ENCODE measurements around the gene INPP5D.
"Not testable (repeated sequence)": the region's sequence is repeated elsewhere in the genome, so short reads cannot be mapped to it uniquely, and the experiment has no call there.

The INPP5D gene

GRCh38 chr2:233186851-233187250 is 126.7 kb downstream of the INPP5D start:
- Histone ChIP-seq H4K20me1 (ENCODE audit: insufficient read depth, low read length) (0 out of 2 replicates have a peak, but pooled peaks cover 4% of the 10 kb centered on the region), H3K9ac (ENCODE audit: low read length) (no peak overlapping the region), H3K27me3 (ENCODE audit: low read depth, low read length) (no peaks in the 10 kb centered on the region), H2AFZ (ENCODE audit: low read depth, low read length) (no peak overlapping the region), H3K4me1 (ENCODE audit: low read length) (peaks cover 26% of the 10 kb centered on the region), H3K79me2 (ENCODE audit: low read length) (no peaks in the 10 kb centered on the region), H3K27ac (ENCODE audit: low read length) (no peak overlapping the region), H3K4me3 (ENCODE audit: low read length) (no peak overlapping the region), H3K36me3 (replicated peaks; ENCODE audit: low read depth, low read length) (peaks cover 65% of the 10 kb centered on the region), H3K9me3 (ENCODE audit: insufficient read depth, low read length) (no peaks in the 10 kb centered on the region), H3K4me2 (ENCODE audit: low read length) (no peak overlapping the region)
- TF ChIP-seq EZH2phosphoT487 (IDR thresholded peaks at IDR 0.05; ENCODE audit: low read depth) (no peak), CTCF (IDR thresholded peaks at IDR 0.05; ENCODE audit: low read depth, low read length) (no peak)

GRCh38 chr2:233189025-233189424 is 128.9 kb downstream of the INPP5D start:
- Histone ChIP-seq H4K20me1 (ENCODE audit: insufficient read depth, low read length) (0 out of 2 replicates have a peak, but pooled peaks cover 4% of the 10 kb centered on the region), H2AFZ (ENCODE audit: low read depth, low read length) (no peak overlapping the region), H3K4me2 (ENCODE audit: low read length) (no peak overlapping the region), H3K27ac (ENCODE audit: low read length) (no peak overlapping the region), H3K4me3 (ENCODE audit: low read length) (no peak overlapping the region), H3K9me3 (ENCODE audit: insufficient read depth, low read length) (no peaks in the 10 kb centered on the region), H3K9ac (ENCODE audit: low read length) (no peak overlapping the region), H3K36me3 (replicated peaks; ENCODE audit: low read depth, low read length) (peaks cover 63% of the 10 kb centered on the region), H3K79me2 (ENCODE audit: low read length) (no peaks in the 10 kb centered on the region), H3K27me3 (ENCODE audit: low read depth, low read length) (no peaks in the 10 kb centered on the region), H3K4me1 (ENCODE audit: low read length) (peaks cover 24% of the 10 kb centered on the region)
- TF ChIP-seq EZH2phosphoT487 (IDR thresholded peaks at IDR 0.05; ENCODE audit: low read depth), result no peak
- no peak for TF ChIP-seq CTCF (IDR thresholded peaks at IDR 0.05; ENCODE audit: low read depth, low read length)

- H3K4me2 ChIP-seq (ENCODE audit: low read length); H3K79me2 ChIP-seq (ENCODE audit: low read length); H3K4me3 ChIP-seq (ENCODE audit: low read length); H3K4me1 ChIP-seq (ENCODE audit: low read length); H3K9ac ChIP-seq (ENCODE audit: low read length); H3K9me3 ChIP-seq (ENCODE audit: insufficient read depth, low read length); H3K27me3 ChIP-seq (ENCODE audit: low read depth, low read length); H3K27ac ChIP-seq (ENCODE audit: low read length); H4K20me1 ChIP-seq (ENCODE audit: insufficient read depth, low read length); H2AFZ ChIP-seq (ENCODE audit: low read depth, low read length): not testable (repeated sequence)
- peaks cover 62% of the 10 kb centered on the region for H3K36me3 ChIP-seq (replicated peaks; ENCODE audit: low read depth, low read length)
Observed at GRCh38 chr2:233191016-233191415, 130.9 kb downstream of the INPP5D start.

- Histone ChIP-seq H2AFZ (ENCODE audit: low read depth, low read length) (no peak overlapping the region), H3K9me3 (ENCODE audit: insufficient read depth, low read length) (no peaks in the 10 kb centered on the region), H3K4me3 (ENCODE audit: low read length) (no peak overlapping the region), H3K36me3 (replicated peaks; ENCODE audit: low read depth, low read length) (peaks cover 56% of the 10 kb centered on the region), H3K27me3 (ENCODE audit: low read depth, low read length) (no peaks in the 10 kb centered on the region), H4K20me1 (ENCODE audit: insufficient read depth, low read length) (no peaks in the 10 kb centered on the region), H3K4me1 (ENCODE audit: low read length) (no peaks in the 10 kb centered on the region), H3K27ac (ENCODE audit: low read length) (no peak overlapping the region), H3K79me2 (ENCODE audit: low read length) (no peaks in the 10 kb centered on the region), H3K4me2 (ENCODE audit: low read length) (no peak overlapping the region), H3K9ac (ENCODE audit: low read length) (no peak overlapping the region)
- no peak for TF ChIP-seq CTCF (IDR thresholded peaks at IDR 0.05; ENCODE audit: low read depth, low read length)
- no peak for TF ChIP-seq EZH2phosphoT487 (IDR thresholded peaks at IDR 0.05; ENCODE audit: low read depth)
Observed at GRCh38 chr2:233193738-233194137, 133.6 kb downstream of the INPP5D start.

- H3K4me3 ChIP-seq (ENCODE audit: low read length), result no peak overlapping the region
- H3K36me3 ChIP-seq (replicated peaks; ENCODE audit: low read depth, low read length), result peaks cover 46% of the 10 kb centered on the region
- no peaks in the 10 kb centered on the region for H3K9me3 ChIP-seq (ENCODE audit: insufficient read depth, low read length)
- no peaks in the 10 kb centered on the region for H4K20me1 ChIP-seq (ENCODE audit: insufficient read depth, low read length)
- no peak overlapping the region for H2AFZ ChIP-seq (ENCODE audit: low read depth, low read length)
- TF ChIP-seq EZH2phosphoT487 (IDR thresholded peaks at IDR 0.05; ENCODE audit: low read depth) (no peak), CTCF (IDR thresholded peaks at IDR 0.05; ENCODE audit: low read depth, low read length) (no peak)
- no peaks in the 10 kb centered on the region for H3K79me2 ChIP-seq (ENCODE audit: low read length)
- no peak overlapping the region for H3K27ac ChIP-seq (ENCODE audit: low read length)
- no peaks in the 10 kb centered on the region for H3K27me3 ChIP-seq (ENCODE audit: low read depth, low read length)
- H3K4me1 ChIP-seq (ENCODE audit: low read length), result no peaks in the 10 kb centered on the region
- no peak overlapping the region for H3K4me2 ChIP-seq (ENCODE audit: low read length)
- H3K9ac ChIP-seq (ENCODE audit: low read length), result no peak overlapping the region
Observed at GRCh38 chr2:233195027-233195426, 134.9 kb downstream of the INPP5D start.

All from OCI-LY3 (cell line).